ENCODE data around the gene SNX24.
A peak's percentile ranks its signal among the peaks of the same experiment; 100 is the strongest.

SNX24 gene

GRCh38 chr5:122845229-122846050 lies at the start of gene SNX24:
Gene SNX24 (plus strand): TSS chr5:122845613. CDS start chr5:122845634, 21 bp downstream.
- Histone ChIP-seq H3K36me3 (ENCODE audit: low read length) (no peaks in the 10 kb centered on the region), H3K4me3 (ENCODE audit: insufficient read depth, low read length, poor library complexity, severe bottlenecking) (peak within 1 kb of the TSS; percentile 56), H3K9me3 (ENCODE audit: insufficient read depth, low read length) (no peaks in the 10 kb centered on the region), H3K79me2 (ENCODE audit: insufficient read depth, low read length) (no peaks in the 10 kb centered on the region), H3F3A (ENCODE audit: insufficient read depth) (peaks cover 12% of the 10 kb centered on the region; the same call in 1 of the 2 replicates), H2AFZ (ENCODE audit: low read depth, low read length, severe bottlenecking) (peak within 1 kb of the TSS; percentile 99), H3K4me2 (ENCODE audit: low read depth, low read length, poor library complexity, severe bottlenecking) (peak within 1 kb of the TSS; percentile 95), H4K20me1 (ENCODE audit: low read depth, low read length) (no peaks in the 10 kb centered on the region), H3K9me2 (replicated peaks; ENCODE audit: insufficient read depth, low read length) (no peaks in the 10 kb centered on the region), H3K27ac (ENCODE audit: low read depth, low read length) (no peak within 1 kb of the TSS), H3K27me3 (ENCODE audit: low read length) (no peaks in the 10 kb centered on the region), H3K9ac (ENCODE audit: low read length) (peak within 1 kb of the TSS; percentile 64)
- TF ChIP-seq CTCF (IDR thresholded peaks at IDR 0.05; ENCODE audit: insufficient read depth, low read length, poor library complexity, severe bottlenecking) (no peak), EZH2phosphoT487 (conservative IDR thresholded peaks at IDR 0.05; ENCODE audit: low read length) (no peak)

- no peaks in the 10 kb centered on the region for H3K9me3 ChIP-seq (ENCODE audit: insufficient read depth, low read length)
- H3K27ac ChIP-seq (ENCODE audit: low read depth, low read length): no peak overlapping the region
- H4K20me1 ChIP-seq (ENCODE audit: low read depth, low read length): no peaks in the 10 kb centered on the region
- no peak for TF ChIP-seq CTCF (IDR thresholded peaks at IDR 0.05; ENCODE audit: insufficient read depth, low read length, poor library complexity, severe bottlenecking)
- no peak for TF ChIP-seq EZH2phosphoT487 (conservative IDR thresholded peaks at IDR 0.05; ENCODE audit: low read length)
- no peaks in the 10 kb centered on the region for H3K79me2 ChIP-seq (ENCODE audit: insufficient read depth, low read length)
- H3K9ac ChIP-seq (ENCODE audit: low read length): no peak overlapping the region
- no peaks in the 10 kb centered on the region for H3K27me3 ChIP-seq (ENCODE audit: low read length)
- H3K9me2 ChIP-seq (replicated peaks; ENCODE audit: insufficient read depth, low read length): no peaks in the 10 kb centered on the region
- H3F3A ChIP-seq (ENCODE audit: insufficient read depth): no peaks in the 10 kb centered on the region
- H3K4me3 ChIP-seq (ENCODE audit: insufficient read depth, low read length, poor library complexity, severe bottlenecking): no peak overlapping the region
- no peak overlapping the region for H3K4me2 ChIP-seq (ENCODE audit: low read depth, low read length, poor library complexity, severe bottlenecking)
- H3K36me3 ChIP-seq (ENCODE audit: low read length): peaks cover 17% of the 10 kb centered on the region
- H2AFZ ChIP-seq (ENCODE audit: low read depth, low read length, severe bottlenecking): no peak overlapping the region
Observed at GRCh38 chr5:122805481-122805880, 39.9 kb upstream of the SNX24 start.

- no peaks in the 10 kb centered on the region for H3K79me2 ChIP-seq (ENCODE audit: insufficient read depth, low read length)
- no peaks in the 10 kb centered on the region for H3K27me3 ChIP-seq (ENCODE audit: low read length)
- no peak overlapping the region for H3K4me3 ChIP-seq (ENCODE audit: insufficient read depth, low read length, poor library complexity, severe bottlenecking)
- no peaks in the 10 kb centered on the region for H3K9me3 ChIP-seq (ENCODE audit: insufficient read depth, low read length)
- TF ChIP-seq EZH2phosphoT487 (conservative IDR thresholded peaks at IDR 0.05; ENCODE audit: low read length) (no peak), CTCF (IDR thresholded peaks at IDR 0.05; ENCODE audit: insufficient read depth, low read length, poor library complexity, severe bottlenecking) (no peak)
- H3K9ac ChIP-seq (ENCODE audit: low read length): no peak overlapping the region
- no peak overlapping the region for H3K4me2 ChIP-seq (ENCODE audit: low read depth, low read length, poor library complexity, severe bottlenecking)
- H4K20me1 ChIP-seq (ENCODE audit: low read depth, low read length): no peaks in the 10 kb centered on the region
- H2AFZ ChIP-seq (ENCODE audit: low read depth, low read length, severe bottlenecking): no peak overlapping the region
- H3K36me3 ChIP-seq (ENCODE audit: low read length): peaks cover 8% of the 10 kb centered on the region; the same call in 1 of the 2 replicates
- H3F3A ChIP-seq (ENCODE audit: insufficient read depth): 0 out of 2 replicates have a peak, but pooled peaks cover 6% of the 10 kb centered on the region
- no peak overlapping the region for H3K27ac ChIP-seq (ENCODE audit: low read depth, low read length)
- H3K9me2 ChIP-seq (replicated peaks; ENCODE audit: insufficient read depth, low read length): no peaks in the 10 kb centered on the region
Observed at GRCh38 chr5:122810405-122810804, 35.0 kb upstream of the SNX24 start.

Measured in SU-DHL-6 (cell line).